ENCODE measurements around the gene ARMC8. TPM values are rescaled to one million over a fixed set of nuclear protein-coding genes. Genes with fewer than 3 reads are reported as not detected.

Gene ARMC8
- total RNA-seq, 1 experiment from 2014 or later = 63.6 TPM

GRCh38 chr3:138289260-138289659, 102.2 kb downstream of the ARMC8 start:
- Mint-ChIP-seq H3K4me1 (no peaks in the 10 kb centered on the region), H3K4me3 (no peak overlapping the region), H3K27ac (no peak overlapping the region), H3K36me3 (ENCODE audit: insufficient read depth in 1 of 3, low read depth in 3 of 3) (peaks cover 17 to 39% (median 24%) of the 10 kb centered on the region in 3 experiments; a peak in 6 of 7 replicates), H3K9me3 (no peaks in the 10 kb centered on the region), H3K27me3 (ENCODE audit: low read depth) (no peaks in the 10 kb centered on the region)
- Histone ChIP-seq H4K8ac (replicated peaks; ENCODE audit: insufficient read length, low read depth, low read length) (no peak overlapping the region), H3K18ac (ENCODE audit: insufficient read length, low read depth, low read length) (no peak overlapping the region), H4K20me1 (ENCODE audit: control insufficient read depth, insufficient read depth, insufficient read length) (no peaks in the 10 kb centered on the region), H2BK5ac (ENCODE audit: insufficient read length, low read length) (no peak overlapping the region), H3K9ac (ENCODE audit: extremely low read depth, insufficient read length, low read length) (no peak overlapping the region), H2AK5ac (ENCODE audit: insufficient read length, low read length) (no peak overlapping the region), H3T11ph (ENCODE audit: low read length) (no peak overlapping the region), H4K91ac (ENCODE audit: insufficient read length, low read depth, low read length) (no peak overlapping the region), H3K9me3 (ENCODE audit: control insufficient read depth, low read depth, low read length) (no peaks in the 10 kb centered on the region), H2AFZ (ENCODE audit: low read length) (no peak overlapping the region), H3K27ac (ENCODE audit: insufficient read length, low read depth, low read length) (no peak overlapping the region), H3K23me2 (ENCODE audit: insufficient read length, low read depth, low read length, poor library complexity, severe bottlenecking) (no peaks in the 10 kb centered on the region), H2BK20ac (ENCODE audit: low read depth, low read length, poor library complexity, severe bottlenecking) (no peak overlapping the region), H3K4ac (ENCODE audit: low read depth, low read length) (no peak overlapping the region), H3K23ac (ENCODE audit: insufficient read length, low read depth, low read length) (no peak overlapping the region), H4K5ac (ENCODE audit: insufficient read length, low read depth, low read length) (no peak overlapping the region), H2BK12ac (ENCODE audit: insufficient read length, low read depth, low read length) (no peak overlapping the region), H2BK120ac (ENCODE audit: low read depth, low read length, poor library complexity, severe bottlenecking) (no peak overlapping the region), H3K79me2 (ENCODE audit: insufficient read depth, low read length) (no peaks in the 10 kb centered on the region), H3K4me2 (ENCODE audit: insufficient read depth, insufficient read length, low read length) (no peak overlapping the region), H3K14ac (ENCODE audit: insufficient read depth, low read length) (no peak overlapping the region), H3K4me1 (ENCODE audit: insufficient read depth, low read length) (no peaks in the 10 kb centered on the region), H3K56ac (ENCODE audit: insufficient read length, low read depth, low read length) (no peak overlapping the region), H2BK15ac (ENCODE audit: low read depth, low read length) (no peak overlapping the region), H3K27me3 (ENCODE audit: insufficient read depth, low read length) (no peaks in the 10 kb centered on the region), H3K79me1 (ENCODE audit: insufficient read depth, low read depth, low read length, poor library complexity, severe bottlenecking) (no peaks in the 10 kb centered on the region)
- DNase-seq = no peak
- TF ChIP-seq, protein P1, sequence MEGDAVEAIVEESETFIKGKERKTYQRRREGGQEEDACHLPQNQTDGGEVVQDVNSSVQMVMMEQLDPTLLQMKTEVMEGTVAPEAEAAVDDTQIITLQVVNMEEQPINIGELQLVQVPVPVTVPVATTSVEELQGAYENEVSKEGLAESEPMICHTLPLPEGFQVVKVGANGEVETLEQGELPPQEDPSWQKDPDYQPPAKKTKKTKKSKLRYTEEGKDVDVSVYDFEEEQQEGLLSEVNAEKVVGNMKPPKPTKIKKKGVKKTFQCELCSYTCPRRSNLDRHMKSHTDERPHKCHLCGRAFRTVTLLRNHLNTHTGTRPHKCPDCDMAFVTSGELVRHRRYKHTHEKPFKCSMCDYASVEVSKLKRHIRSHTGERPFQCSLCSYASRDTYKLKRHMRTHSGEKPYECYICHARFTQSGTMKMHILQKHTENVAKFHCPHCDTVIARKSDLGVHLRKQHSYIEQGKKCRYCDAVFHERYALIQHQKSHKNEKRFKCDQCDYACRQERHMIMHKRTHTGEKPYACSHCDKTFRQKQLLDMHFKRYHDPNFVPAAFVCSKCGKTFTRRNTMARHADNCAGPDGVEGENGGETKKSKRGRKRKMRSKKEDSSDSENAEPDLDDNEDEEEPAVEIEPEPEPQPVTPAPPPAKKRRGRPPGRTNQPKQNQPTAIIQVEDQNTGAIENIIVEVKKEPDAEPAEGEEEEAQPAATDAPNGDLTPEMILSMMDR (conservative IDR thresholded peaks at IDR 0.05) = no peak
- WGBS (ENCODE audit: extremely low coverage, insufficient read length, low lambda C conversion rate) = no CpG with 5 or more reads among the region's 2 CpGs

Measured in H9 (cell line).